HFF-Myc (cell line): ENCODE measurements around the gene PRKCG.

Experiments
- DNase-seq: peaks from one replicate; pipeline ENCODE4 v3.0.0-alpha.2; 2011; ENCODE audit warnings: low read depth; ENCODE audit errors: extremely low read depth
- H3K4me3 ChIP-seq: replicated peaks from 2 replicates; pipeline ENCODE4 v1.5.1; 2011; ENCODE audit warnings: low read depth, mild to moderate bottlenecking, control low read depth, low read length
- TF ChIP-seq, protein P1 (sequence below): IDR thresholded peaks from 2 replicates; pipeline ENCODE4 v1.5.1; 2012; ENCODE audit warnings: mild to moderate bottlenecking, low read depth, low read length, control low read depth; ENCODE audit errors: missing control alignments

PRKCG gene

DNA sequence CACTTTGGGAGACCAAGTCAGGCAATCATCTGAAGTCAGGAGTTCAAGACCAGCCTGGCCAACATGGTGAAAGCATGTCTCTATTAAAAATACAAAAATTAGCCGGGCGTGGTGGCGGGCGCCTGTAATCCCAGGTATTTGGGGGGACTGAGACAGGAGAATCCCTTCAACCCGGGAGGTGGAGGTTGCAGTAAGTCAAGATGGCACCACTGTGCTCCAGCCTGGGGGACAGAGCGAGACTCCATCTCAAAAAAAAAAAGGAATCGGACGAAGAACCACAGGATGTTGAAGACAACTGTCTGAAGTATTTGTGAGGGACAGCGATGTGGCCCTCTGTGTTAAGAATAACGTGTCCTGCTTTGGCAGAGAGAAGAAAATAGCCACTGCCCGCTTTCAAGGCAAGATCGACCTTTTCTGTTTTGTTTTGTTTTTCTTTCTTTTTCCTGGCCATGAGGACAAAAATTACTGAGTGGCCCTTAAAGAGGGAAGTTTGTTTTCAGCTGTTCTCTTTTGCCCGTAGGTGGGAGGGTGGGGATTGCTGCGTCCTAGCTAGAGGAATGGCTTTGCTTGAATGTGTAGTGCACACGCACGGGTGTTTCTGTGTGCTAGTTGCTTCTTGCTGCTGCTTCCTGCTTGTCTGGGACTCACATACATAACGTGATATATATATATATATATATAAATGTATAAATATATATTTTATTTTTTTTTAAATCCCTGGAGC lies 6.2 kb upstream of the PRKCG start:
- DNase-seq, result no peak
- H3K4me3 ChIP-seq, result no peak overlapping the region
- TF ChIP-seq, protein P1, sequence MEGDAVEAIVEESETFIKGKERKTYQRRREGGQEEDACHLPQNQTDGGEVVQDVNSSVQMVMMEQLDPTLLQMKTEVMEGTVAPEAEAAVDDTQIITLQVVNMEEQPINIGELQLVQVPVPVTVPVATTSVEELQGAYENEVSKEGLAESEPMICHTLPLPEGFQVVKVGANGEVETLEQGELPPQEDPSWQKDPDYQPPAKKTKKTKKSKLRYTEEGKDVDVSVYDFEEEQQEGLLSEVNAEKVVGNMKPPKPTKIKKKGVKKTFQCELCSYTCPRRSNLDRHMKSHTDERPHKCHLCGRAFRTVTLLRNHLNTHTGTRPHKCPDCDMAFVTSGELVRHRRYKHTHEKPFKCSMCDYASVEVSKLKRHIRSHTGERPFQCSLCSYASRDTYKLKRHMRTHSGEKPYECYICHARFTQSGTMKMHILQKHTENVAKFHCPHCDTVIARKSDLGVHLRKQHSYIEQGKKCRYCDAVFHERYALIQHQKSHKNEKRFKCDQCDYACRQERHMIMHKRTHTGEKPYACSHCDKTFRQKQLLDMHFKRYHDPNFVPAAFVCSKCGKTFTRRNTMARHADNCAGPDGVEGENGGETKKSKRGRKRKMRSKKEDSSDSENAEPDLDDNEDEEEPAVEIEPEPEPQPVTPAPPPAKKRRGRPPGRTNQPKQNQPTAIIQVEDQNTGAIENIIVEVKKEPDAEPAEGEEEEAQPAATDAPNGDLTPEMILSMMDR, result no peak

DNA sequence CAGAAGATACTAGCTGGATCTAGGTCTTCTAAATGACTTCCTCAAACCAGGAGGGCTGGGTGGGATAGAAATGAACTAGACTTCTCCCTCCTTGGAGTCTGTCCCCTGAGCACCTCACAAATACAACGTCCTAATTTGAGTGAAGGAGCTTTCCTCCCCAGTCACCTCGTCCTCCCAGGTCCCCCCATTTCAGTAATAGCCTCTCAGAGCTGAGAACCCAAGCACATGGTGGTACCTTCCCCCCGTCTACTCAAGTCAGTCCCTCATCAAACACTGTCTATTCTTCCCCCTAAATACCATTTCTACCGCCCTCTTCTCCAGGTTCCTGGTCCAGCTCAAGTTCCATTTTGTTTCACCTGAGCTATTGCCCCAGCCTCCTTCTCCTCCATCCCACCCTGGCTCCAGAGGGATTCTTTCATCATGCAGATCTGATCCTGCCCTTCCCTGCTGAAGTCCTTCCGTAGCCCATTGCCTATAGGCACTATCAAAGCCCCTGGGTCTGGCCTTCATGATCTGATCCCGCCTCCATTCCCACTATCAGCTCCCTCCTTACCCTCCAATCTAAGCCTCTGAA lies 5.3 kb upstream of the PRKCG start:
- DNase-seq, result no peak
- no peak overlapping the region for H3K4me3 ChIP-seq
- TF ChIP-seq, protein P1, result no peak

DNA sequence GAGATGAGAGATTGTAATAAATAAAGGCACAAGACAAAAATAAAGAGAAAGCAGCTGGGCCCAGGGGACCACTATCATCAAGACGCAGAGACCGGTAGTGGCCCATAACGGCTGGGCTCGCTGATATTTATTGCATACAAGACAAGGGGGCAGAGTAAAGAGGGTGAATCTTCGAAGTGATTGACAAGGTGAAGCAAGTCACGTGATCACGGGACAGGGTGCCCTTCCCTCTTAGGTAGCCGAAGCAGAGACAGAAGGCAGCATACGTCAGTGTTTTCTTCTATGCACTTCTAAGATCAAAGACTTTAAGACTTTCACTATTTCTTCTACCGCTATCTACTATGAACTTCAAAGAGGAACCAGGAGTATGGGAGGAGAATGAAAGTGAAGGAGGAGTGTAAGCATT lies 4.6 kb upstream of the PRKCG start:
- DNase-seq, result no peak
- TF ChIP-seq, protein P1, result no peak
- no peak overlapping the region for H3K4me3 ChIP-seq

DNA sequence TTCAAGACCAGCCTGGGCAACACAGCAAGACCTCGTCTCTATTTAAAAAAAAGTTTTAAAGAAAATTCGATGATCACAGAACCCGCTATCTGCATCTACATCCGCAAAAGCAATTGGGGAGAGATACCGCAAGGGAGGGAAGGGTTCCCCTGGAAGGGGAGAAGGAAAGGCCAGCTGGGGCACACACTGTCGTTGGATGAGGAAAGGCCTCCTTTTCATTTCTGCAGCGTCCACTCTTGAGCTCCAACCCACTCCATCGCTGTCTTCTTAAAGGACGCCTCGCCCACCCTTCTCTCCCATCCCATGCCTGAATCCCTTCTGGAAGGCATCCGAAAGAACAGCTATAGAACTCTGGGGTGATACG lies 3.2 kb upstream of the PRKCG start:
- DNase-seq, result no peak
- TF ChIP-seq, protein P1, result no peak
- peak overlapping the region; percentile 54 for H3K4me3 ChIP-seq

DNA sequence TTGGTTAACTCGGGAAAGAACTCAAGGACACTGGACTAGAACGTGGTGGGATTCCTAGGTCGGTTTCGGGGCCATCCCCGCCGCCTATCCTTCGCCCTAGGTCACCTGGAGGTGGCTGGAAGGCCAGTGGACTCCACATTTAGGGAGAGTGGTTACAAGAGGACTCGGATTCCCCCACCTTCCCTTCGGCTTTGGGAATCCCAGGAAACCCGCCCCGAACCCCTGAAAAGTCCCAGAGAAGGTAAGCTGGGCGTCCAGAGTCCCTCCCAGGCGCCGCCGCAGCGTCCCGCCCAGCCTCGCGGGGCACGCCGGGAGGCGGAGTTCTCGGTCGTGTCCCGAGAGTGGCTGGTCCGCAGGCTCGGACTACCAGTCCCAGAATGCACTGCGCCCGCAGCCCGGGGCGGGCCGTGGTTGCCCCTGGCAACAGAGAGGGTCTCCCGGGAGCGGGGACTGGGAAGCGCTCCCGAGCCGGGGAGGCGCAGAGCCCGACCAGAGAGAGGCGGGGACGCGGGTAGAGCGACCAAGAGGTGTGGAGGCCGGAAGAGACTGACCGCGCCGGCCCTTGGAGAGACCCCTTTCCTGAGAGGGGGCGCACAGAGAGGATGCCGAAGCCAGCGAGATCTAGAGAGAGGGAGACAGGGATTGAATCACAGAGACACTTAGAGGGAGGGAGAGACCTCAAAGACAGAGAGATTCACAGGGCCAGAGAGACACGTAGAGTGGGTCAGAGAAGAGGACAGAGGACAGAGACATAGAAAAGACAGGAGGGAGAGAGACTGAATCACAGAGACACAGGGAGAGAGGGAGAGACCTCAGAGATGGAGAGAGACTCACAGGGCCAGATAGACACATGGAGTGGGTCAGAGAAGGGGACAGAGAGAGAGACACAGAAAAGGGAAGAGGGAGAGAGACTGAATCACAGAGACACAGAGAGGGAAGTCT lies 2.6 kb upstream of the PRKCG start:
- H3K4me3 ChIP-seq, result peak overlapping the region; percentile 54
- TF ChIP-seq, protein P1, result no peak
- peak; percentile 63 for DNase-seq

DNA sequence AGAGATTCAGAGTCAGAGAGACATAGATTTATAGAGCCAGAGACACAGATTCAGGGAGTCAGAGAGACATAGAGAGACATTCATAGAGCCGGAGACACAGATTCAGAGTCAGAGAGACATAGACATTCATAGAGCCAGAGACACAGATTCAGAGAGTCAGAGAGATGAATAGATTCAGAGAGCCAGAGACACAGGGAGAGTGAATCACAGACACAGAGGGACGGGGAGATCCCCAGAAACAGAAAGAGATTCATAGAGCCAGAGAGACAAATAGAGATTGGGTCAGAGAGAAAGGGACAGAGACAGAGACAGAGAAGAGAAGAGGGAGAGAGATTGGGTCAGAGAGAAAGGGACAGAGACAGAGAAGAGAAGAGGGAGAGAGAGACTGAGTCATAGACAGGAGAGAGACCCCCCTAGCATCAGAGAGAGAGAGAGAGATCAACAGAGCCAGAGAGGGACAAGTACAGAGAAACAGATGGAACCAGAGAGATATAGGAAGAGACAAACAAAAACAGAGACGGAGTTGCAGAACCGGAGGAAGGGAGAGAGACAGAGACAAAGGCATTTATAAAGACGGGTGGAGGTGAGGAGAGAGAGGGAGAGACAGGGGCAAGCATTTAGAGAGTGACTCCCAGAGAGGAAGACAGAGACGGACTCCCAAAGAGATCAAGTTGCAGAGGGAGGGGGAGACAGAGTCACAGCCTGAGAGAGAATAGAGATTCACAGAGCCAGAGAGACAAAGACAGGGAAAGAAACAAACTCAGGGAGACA lies 1.1 kb upstream of the PRKCG start:
- no peak for DNase-seq
- peak overlapping the region; percentile 34; the same call in 1 of the 2 replicates for H3K4me3 ChIP-seq

More for the DNA sequence above, 1.1 kb upstream of the PRKCG start:
- TF ChIP-seq, protein P1, result no peak
